AG09319 (cell line): ENCODE data around the gene SCNN1B.
"Not testable (repeated sequence)": the region's sequence is repeated elsewhere in the genome, so short reads cannot be mapped to it uniquely, and the experiment has no call there.

Experiments used
- DNase-seq: peaks from one replicate; pipeline ENCODE4 v3.0.0-alpha.2; 2010; ENCODE audit warnings: low read depth; ENCODE audit errors: extremely low read depth
- TF ChIP-seq, protein P1 (sequence below): IDR thresholded peaks from 2 replicates; pipeline ENCODE4 v1.5.1; 2011; ENCODE audit warnings: low read depth, mild to moderate bottlenecking, inconsistent platforms, low read length, moderate library complexity

The SCNN1B gene

DNA sequence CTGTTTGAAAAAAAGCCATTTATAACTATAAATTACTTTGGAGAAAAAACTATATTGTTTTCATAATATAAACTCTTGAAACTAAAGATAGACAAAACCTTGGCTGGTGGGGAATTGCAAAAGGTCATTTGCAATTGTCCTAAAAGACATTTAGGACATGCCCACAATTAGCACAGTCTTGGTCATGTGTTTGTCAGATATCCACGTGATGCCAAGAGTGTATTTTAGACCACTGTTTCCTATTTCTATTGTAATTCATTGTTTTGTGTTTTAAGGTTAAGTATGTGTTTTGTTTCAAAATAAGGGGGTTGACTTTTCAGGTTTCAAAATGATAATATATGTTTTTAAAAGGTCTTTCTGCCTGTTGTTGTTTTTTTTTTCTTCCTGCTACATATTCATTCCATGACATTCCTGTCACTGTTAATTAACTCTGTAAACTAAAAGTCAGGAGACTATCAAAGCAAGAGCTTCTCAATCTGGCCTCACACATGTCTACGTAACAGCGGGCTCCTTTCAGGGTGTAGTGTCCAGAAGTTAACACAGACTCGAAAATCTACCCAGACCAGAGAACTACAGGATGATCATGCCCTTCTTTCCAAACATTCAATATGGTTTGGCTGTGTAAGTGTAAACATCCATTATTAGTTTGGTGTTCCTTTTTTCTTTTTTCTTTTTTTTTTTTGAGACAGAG, 92.2 kb downstream of the SCNN1B start:
- TF ChIP-seq, protein P1, sequence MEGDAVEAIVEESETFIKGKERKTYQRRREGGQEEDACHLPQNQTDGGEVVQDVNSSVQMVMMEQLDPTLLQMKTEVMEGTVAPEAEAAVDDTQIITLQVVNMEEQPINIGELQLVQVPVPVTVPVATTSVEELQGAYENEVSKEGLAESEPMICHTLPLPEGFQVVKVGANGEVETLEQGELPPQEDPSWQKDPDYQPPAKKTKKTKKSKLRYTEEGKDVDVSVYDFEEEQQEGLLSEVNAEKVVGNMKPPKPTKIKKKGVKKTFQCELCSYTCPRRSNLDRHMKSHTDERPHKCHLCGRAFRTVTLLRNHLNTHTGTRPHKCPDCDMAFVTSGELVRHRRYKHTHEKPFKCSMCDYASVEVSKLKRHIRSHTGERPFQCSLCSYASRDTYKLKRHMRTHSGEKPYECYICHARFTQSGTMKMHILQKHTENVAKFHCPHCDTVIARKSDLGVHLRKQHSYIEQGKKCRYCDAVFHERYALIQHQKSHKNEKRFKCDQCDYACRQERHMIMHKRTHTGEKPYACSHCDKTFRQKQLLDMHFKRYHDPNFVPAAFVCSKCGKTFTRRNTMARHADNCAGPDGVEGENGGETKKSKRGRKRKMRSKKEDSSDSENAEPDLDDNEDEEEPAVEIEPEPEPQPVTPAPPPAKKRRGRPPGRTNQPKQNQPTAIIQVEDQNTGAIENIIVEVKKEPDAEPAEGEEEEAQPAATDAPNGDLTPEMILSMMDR, result no peak
- DNase-seq, result no peak

DNA sequence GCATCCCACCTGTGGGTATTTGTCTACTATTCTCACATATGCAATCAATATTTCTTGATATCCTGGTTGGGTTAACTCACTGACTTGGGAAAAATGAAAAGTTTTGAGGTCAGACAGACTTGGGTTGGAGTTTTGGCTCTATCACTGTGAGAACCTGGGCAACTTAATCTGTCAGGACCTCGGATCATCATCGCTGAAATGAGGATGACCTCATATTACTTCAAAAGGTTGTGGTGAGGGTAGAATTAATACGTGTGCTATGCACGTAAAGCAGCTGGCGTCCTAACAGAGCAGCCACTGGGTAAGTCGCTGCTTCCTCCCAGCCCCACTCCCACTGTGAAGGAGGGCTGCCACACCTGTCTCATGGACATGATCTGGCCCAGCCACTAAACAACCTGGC, 93.6 kb downstream of the SCNN1B start:
- TF ChIP-seq, protein P1, result no peak
- DNase-seq, result no peak

DNA sequence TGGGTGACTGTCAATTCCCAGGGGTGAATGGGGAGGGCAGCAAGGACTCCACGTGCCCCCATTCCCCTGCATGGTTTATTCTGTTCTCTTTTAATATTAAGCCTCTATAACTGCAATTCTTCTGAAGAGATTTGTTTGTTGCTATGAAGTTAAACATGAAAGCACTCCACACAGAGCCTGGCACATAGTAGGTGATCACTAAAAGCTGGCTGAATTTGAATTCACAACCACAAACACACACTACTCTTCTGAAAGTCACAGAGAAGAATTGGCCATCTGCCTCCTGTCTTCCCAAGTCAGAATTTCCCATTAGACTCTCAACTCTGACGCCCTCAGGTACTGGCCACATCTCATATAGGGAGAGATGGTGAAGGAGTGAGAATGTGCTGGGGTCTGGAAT, 95.4 kb downstream of the SCNN1B start:
- TF ChIP-seq, protein P1, result no peak
- DNase-seq, result no peak

DNA sequence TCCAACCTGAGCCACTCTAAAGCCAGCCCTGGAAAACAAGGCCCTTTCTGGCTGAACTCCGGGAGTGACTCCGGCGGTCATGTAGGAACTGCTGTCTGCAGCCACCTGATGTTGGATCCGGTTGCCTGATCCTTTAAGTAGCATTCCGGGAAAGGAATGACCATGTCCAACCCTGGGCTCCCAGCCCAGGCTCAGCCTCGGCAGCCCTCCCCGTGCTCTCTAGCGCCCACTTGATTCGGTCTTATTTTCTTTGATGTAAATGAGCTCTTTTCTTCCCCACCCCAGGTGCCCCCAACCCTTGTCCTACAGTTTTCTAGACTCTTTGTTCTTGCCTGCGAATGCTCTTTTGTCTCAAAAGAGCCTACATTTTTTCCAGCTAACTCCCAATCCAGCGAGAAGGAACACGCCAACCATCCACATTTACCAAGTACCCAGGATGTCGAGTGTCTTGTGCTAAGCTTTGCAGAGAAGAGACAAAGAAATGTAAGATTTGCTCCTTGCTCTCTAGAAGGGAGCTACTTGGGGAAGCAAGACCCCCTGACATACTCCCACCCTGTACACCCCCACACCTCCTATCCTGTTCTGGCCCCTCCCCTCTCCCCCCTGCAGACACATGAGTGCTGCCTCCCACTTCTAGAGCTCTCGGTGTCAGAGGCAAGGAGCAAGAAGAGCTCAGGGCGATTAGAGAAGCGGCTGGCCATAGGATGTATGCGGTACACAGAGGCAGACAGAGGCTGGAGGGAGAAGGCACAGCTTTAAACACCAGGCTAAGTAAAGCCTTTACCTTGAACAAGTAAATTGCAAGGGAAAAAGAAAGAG, 97.1 kb downstream of the SCNN1B start:
- TF ChIP-seq, protein P1, result no peak; the same call in 1 of the 2 replicates
- no peak for DNase-seq

DNA sequence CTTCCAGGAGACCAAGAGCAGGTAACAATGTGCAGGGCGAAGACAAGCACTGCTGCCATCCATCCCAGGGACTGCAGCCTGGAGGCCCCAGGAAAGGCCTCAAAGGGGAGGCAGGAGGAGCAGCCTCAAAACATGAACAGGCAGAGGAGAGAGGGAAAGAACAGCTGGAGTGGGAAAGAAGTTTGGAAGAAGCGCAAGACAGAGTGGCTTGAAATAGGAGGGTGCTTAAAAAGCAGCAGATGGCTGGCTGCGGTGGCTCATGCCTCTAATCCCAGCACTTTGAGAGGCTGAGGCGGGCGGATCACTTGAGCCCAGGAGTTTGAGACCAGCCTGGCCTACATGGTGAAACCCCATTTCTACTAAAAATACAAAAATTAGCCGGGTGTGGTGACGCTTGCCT, 98.3 kb downstream of the SCNN1B start:
- not testable (repeated sequence) for DNase-seq

DNA sequence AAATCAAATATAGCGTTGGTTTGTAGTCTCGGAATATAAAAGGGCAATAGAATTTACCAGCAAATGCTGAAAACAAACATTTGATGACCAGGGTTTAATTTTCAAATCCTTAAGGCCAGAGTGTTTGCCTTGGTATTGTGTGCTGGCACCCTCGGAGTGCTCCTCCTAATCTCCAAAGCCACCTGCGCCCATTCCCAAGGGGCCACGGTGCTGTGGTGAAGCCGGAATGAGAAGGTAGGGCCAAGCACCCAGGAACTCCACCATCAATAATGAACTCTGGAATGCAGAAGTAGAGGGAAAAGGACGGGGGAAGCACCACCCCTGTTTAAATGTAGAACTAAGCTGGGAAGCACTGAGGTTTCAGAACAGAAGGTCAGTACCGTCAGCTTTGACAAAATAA, 99.0 kb downstream of the SCNN1B start:
- no peak for DNase-seq
- TF ChIP-seq, protein P1, result no peak

DNA sequence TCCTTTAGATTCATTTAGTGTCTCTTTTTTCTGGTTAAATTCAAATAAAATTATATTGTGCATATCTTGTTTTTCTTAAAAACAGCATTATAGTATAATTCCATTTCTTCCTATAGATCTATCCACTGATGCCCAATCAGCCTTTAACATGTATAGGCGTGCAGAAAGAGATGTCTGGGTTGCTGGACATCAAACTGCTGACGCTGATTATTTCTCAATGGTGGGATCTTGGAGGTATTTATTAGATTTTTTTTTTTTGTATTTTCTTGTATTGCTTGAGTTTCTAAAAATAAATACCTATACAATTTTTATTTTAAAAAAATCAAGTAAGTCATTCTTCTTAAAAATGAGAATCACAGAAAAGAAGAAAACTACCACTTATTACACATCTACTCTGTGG, 100.0 kb downstream of the SCNN1B start:
- DNase-seq, result no peak
- TF ChIP-seq, protein P1, result no peak

DNA sequence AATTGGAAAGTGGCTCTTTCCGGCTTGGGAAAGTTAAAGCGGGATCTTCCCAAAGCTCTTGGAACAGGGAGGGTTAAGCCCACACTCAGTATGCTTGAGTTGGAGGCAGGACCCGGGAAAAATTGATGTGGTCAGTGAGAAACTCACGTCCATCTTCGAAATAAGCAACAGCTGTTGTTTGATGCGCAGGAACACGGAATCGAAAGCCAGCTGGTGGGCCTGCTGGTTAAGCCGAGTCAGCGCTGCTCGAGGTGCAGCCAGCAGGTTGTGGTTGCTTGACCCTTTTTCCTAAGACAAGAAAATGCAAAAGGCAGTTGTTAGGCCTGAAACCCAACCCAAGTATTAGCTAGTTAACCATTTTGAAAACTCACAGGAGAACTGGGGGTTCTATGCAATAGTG, 101.4 kb downstream of the SCNN1B start:
- DNase-seq, result no peak
- TF ChIP-seq, protein P1, result no peak
